H9 (cell line): ENCODE data around the gene NLN. TPM values are rescaled to one million over a fixed set of nuclear protein-coding genes. Genes with fewer than 3 reads are reported as not detected.

ENCODE experiments used
- DNase-seq: peaks from one replicate; pipeline ENCODE4 v3.0.0-alpha.2; 2017
- H2AFZ ChIP-seq: one replicate; pipeline ENCODE4 v1.6.1; 2013; ENCODE audit warnings: mild to moderate bottlenecking, low read length, control low read depth, moderate library complexity
- H2AK5ac ChIP-seq: 2 replicates; pipeline ENCODE4 v1.6.1; 2013; ENCODE audit warnings: low read length, control low read depth, mixed read lengths; ENCODE audit not compliant: insufficient read length
- H2BK120ac ChIP-seq: one replicate; pipeline ENCODE4 v1.6.1; 2013; ENCODE audit warnings: low read depth, mild to moderate bottlenecking, low read length, control low read depth, inconsistent platforms; ENCODE audit not compliant: poor library complexity, severe bottlenecking
- H2BK12ac ChIP-seq: 2 replicates; pipeline ENCODE4 v1.6.1; 2013; ENCODE audit warnings: low read length, control low read depth, mixed read lengths, low read depth; ENCODE audit not compliant: insufficient read length
- H2BK15ac ChIP-seq: 2 replicates; pipeline ENCODE4 v1.6.1; 2013; ENCODE audit warnings: low read depth, low read length, control low read depth
- H2BK20ac ChIP-seq: one replicate; pipeline ENCODE4 v1.6.1; 2013; ENCODE audit warnings: low read depth, mild to moderate bottlenecking, low read length, control low read depth, inconsistent platforms; ENCODE audit not compliant: poor library complexity, severe bottlenecking
- H2BK5ac ChIP-seq: 2 replicates; pipeline ENCODE4 v1.6.1; 2013; ENCODE audit warnings: low read length, control low read depth, mixed read lengths; ENCODE audit not compliant: insufficient read length
- H3K14ac ChIP-seq: 2 replicates; pipeline ENCODE4 v1.6.1; 2013; ENCODE audit warnings: low read length, control low read depth; ENCODE audit not compliant: insufficient read depth
- H3K18ac ChIP-seq: 2 replicates; pipeline ENCODE4 v1.6.1; 2013; ENCODE audit warnings: low read depth, mild to moderate bottlenecking, mixed read lengths, low read length, control low read depth; ENCODE audit not compliant: insufficient read length
- H3K23ac ChIP-seq: 2 replicates; pipeline ENCODE4 v1.6.1; 2013; ENCODE audit warnings: low read length, control low read depth, mixed read lengths, low read depth; ENCODE audit not compliant: insufficient read length
- H3K23me2 ChIP-seq: 2 replicates; pipeline ENCODE4 v1.6.1; 2013; ENCODE audit warnings: low read depth, mild to moderate bottlenecking, mixed read lengths, low read length, control low read depth; ENCODE audit not compliant: insufficient read length, poor library complexity, severe bottlenecking
- H3K27ac ChIP-seq: 2 replicates; pipeline ENCODE4 v1.5.1; 2013; ENCODE audit warnings: low read length, control low read depth, mixed read lengths, low read depth; ENCODE audit not compliant: insufficient read length
- H3K27me3 ChIP-seq: 2 replicates; pipeline ENCODE4 v1.6.1; 2013; ENCODE audit warnings: low read length, control low read depth, inconsistent platforms; ENCODE audit not compliant: insufficient read depth
- H3K4ac ChIP-seq: 2 replicates; pipeline ENCODE4 v1.6.1; 2013; ENCODE audit warnings: low read depth, mild to moderate bottlenecking, control low read depth, inconsistent platforms, low read length, moderate library complexity
- H3K4me1 ChIP-seq: 2 replicates; pipeline ENCODE4 v1.6.1; 2013; ENCODE audit warnings: low read length, control low read depth, inconsistent platforms; ENCODE audit not compliant: insufficient read depth
- H3K4me2 ChIP-seq: 2 replicates; pipeline ENCODE4 v1.6.1; 2013; ENCODE audit warnings: low read length, control low read depth, mixed read lengths; ENCODE audit not compliant: insufficient read length, insufficient read depth
- H3K56ac ChIP-seq: 2 replicates; pipeline ENCODE4 v1.6.1; 2013; ENCODE audit warnings: low read depth, mild to moderate bottlenecking, mixed read lengths, low read length, control low read depth; ENCODE audit not compliant: insufficient read length
- H3K79me1 ChIP-seq: 2 replicates; pipeline ENCODE4 v1.6.1; 2013; ENCODE audit warnings: low read depth, mild to moderate bottlenecking, moderate library complexity, low read length, control low read depth, inconsistent platforms; ENCODE audit not compliant: insufficient read depth, poor library complexity, severe bottlenecking
- H3K79me2 ChIP-seq: 2 replicates; pipeline ENCODE4 v1.6.1; 2013; ENCODE audit warnings: low read length, control low read depth, inconsistent platforms; ENCODE audit not compliant: insufficient read depth
- H3K9ac ChIP-seq: 2 replicates; pipeline ENCODE4 v1.6.1; 2013; ENCODE audit warnings: low read length, control low read depth, mixed read lengths; ENCODE audit not compliant: insufficient read length; ENCODE audit errors: extremely low read depth
- H3K9me3 ChIP-seq: one replicate; pipeline ENCODE4 v1.6.1; 2013; ENCODE audit warnings: low read depth, low read length, inconsistent platforms; ENCODE audit not compliant: control insufficient read depth
- H3T11ph ChIP-seq: one replicate; pipeline ENCODE4 v1.6.1; 2013; ENCODE audit warnings: mild to moderate bottlenecking, low read length, control low read depth, inconsistent platforms
- H4K20me1 ChIP-seq: one replicate; pipeline ENCODE4 v1.6.1; 2013; ENCODE audit not compliant: control insufficient read depth, insufficient read length, insufficient read depth
- H4K5ac ChIP-seq: 2 replicates; pipeline ENCODE4 v1.6.1; 2013; ENCODE audit warnings: low read depth, mild to moderate bottlenecking, mixed read lengths, low read length, control low read depth; ENCODE audit not compliant: insufficient read length
- H4K8ac ChIP-seq: replicated peaks from 2 replicates; pipeline ENCODE4 v1.6.1; 2013; ENCODE audit warnings: low read length, control low read depth, mixed read lengths, low read depth; ENCODE audit not compliant: insufficient read length
- H4K91ac ChIP-seq: 2 replicates; pipeline ENCODE4 v1.6.1; 2013; ENCODE audit warnings: low read depth, mild to moderate bottlenecking, moderate library complexity, mixed read lengths, low read length, control low read depth; ENCODE audit not compliant: insufficient read length
- H3K27ac Mint-ChIP-seq, 3 experiments: 2 replicates in 2 of 3; 3 replicates in 1 of 3; pipeline ENCODE4 v1.8.0; 2020 to 2021; ENCODE audit warnings: mixed read lengths in 3 of 3, mild to moderate bottlenecking in 1 of 3, moderate library complexity in 1 of 3
- H3K27me3 Mint-ChIP-seq: 2 replicates; pipeline ENCODE4 v1.8.0; 2021; ENCODE audit warnings: low read depth, mild to moderate bottlenecking, moderate library complexity, mixed read lengths
- H3K36me3 Mint-ChIP-seq, 3 experiments: 2 replicates in 2 of 3; 3 replicates in 1 of 3; pipeline ENCODE4 v1.8.0; 2020 to 2021; ENCODE audit warnings: low read depth in 3 of 3, mixed read lengths in 3 of 3; ENCODE audit not compliant: insufficient read depth in 1 of 3
- H3K4me1 Mint-ChIP-seq, 2 experiments: 2 replicates each; pipeline ENCODE4 v1.8.0; 2020; ENCODE audit warnings: mixed read lengths in 2 of 2
- H3K4me3 Mint-ChIP-seq, 2 experiments: 2 replicates in 1 of 2; 3 replicates in 1 of 2; pipeline ENCODE4 v1.8.0; 2020 to 2021; ENCODE audit warnings: mild to moderate bottlenecking in 2 of 2, mixed read lengths in 2 of 2, moderate library complexity in 1 of 2
- H3K9me3 Mint-ChIP-seq, 2 experiments: 2 replicates in 1 of 2; 3 replicates in 1 of 2; pipeline ENCODE4 v1.8.0; 2020; ENCODE audit warnings: mild to moderate bottlenecking in 2 of 2, mixed read lengths in 2 of 2, moderate library complexity in 1 of 2
- WGBS: extraction: QIAGEN DNeasy Blood & Tissue Kit; methylation state at CpG from one replicate; pipeline ENCODE4 v1.1.7; 2013; ENCODE audit warnings: missing lambda C conversion rate, low lambda C conversion rate, mixed read lengths; ENCODE audit not compliant: insufficient read length; ENCODE audit errors: extremely low coverage; 5-methylcytosine and 5-hydroxymethylcytosine counted together
- total RNA-seq: library from RNA; stranded (reverse); gene quantifications from 2 replicates; pipeline ENCODE4 v1.2.1, GENCODE V29; 2021
- TF ChIP-seq, protein P1 (sequence below): fragments of 200-600 bp; sonication (generic); conservative IDR thresholded peaks from 3 replicates; pipeline ENCODE4 v1.8.0; 2021; ENCODE audit warnings: antibody characterized with exemption, mild to moderate bottlenecking

NLN gene
- total RNA-seq, 1 experiment from 2014 or later = 137 TPM

DNA sequence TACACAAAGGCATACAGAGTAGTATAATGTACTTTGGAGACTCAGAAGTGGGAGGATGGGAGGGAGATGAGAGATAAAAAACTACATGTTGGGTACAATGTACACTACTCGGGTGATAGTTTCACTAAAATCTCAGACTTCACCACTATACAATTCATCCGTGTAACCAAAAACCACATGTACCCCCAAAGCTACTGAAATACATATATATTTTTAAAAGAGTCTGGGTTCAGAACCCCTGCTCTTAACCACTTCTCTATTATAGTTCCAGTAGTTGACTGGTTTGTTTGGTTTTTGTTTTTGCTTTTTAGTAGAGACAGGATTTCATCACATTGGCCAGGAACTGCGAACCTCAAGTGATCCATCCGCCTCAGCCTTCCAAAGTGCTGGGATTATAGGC is 22.7 kb upstream of the NLN start:
- no peak overlapping the region for H3K27ac Mint-ChIP-seq
- WGBS = no CpG with 5 or more reads among the region's 4 CpGs
- no peaks in the 10 kb centered on the region for H3K9me3 Mint-ChIP-seq
- H3K27me3 Mint-ChIP-seq = no peaks in the 10 kb centered on the region
- Histone ChIP-seq H3K9ac (no peak overlapping the region), H2BK12ac (no peak overlapping the region), H4K20me1 (no peaks in the 10 kb centered on the region), H3T11ph (no peak overlapping the region), H3K9me3 (no peaks in the 10 kb centered on the region), H3K4me2 (no peak overlapping the region), H2BK20ac (no peak overlapping the region), H3K18ac (no peak overlapping the region), H2BK15ac (no peak overlapping the region), H3K56ac (no peak overlapping the region), H3K23me2 (no peaks in the 10 kb centered on the region), H4K91ac (no peak overlapping the region), H2AFZ (no peak overlapping the region), H3K79me2 (no peaks in the 10 kb centered on the region), H3K4me1 (no peaks in the 10 kb centered on the region; the same call in 1 of the 2 replicates), H3K27ac (no peak overlapping the region), H3K14ac (no peak overlapping the region), H2BK120ac (no peak overlapping the region), H3K4ac (no peak overlapping the region), H3K27me3 (no peaks in the 10 kb centered on the region), H2BK5ac (no peak overlapping the region), H2AK5ac (no peak overlapping the region), H4K5ac (no peak overlapping the region), H3K23ac (no peak overlapping the region), H3K79me1 (no peaks in the 10 kb centered on the region), H4K8ac (no peak overlapping the region)
- H3K4me3 Mint-ChIP-seq = no peak overlapping the region
- H3K4me1 Mint-ChIP-seq = no peaks in the 10 kb centered on the region
- peaks cover 2 to 37% (median 17%) of the 10 kb centered on the region in 3 experiments; a peak in 6 of 7 replicates for H3K36me3 Mint-ChIP-seq
- TF ChIP-seq, protein P1, sequence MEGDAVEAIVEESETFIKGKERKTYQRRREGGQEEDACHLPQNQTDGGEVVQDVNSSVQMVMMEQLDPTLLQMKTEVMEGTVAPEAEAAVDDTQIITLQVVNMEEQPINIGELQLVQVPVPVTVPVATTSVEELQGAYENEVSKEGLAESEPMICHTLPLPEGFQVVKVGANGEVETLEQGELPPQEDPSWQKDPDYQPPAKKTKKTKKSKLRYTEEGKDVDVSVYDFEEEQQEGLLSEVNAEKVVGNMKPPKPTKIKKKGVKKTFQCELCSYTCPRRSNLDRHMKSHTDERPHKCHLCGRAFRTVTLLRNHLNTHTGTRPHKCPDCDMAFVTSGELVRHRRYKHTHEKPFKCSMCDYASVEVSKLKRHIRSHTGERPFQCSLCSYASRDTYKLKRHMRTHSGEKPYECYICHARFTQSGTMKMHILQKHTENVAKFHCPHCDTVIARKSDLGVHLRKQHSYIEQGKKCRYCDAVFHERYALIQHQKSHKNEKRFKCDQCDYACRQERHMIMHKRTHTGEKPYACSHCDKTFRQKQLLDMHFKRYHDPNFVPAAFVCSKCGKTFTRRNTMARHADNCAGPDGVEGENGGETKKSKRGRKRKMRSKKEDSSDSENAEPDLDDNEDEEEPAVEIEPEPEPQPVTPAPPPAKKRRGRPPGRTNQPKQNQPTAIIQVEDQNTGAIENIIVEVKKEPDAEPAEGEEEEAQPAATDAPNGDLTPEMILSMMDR = no peak
- no peak for DNase-seq
